Neural progenitor cell (in vitro differentiated cells): Measurements from ENCODE around the gene VPS50. TPM values are rescaled to one million over a fixed set of nuclear protein-coding genes. Genes with fewer than 3 reads are reported as not detected.
A peak's percentile ranks its signal among the peaks of the same experiment; 100 is the strongest.

ENCODE experiments used
- DNase-seq: peaks from one replicate; pipeline ENCODE4 v3.0.0-alpha.2; 2016; ENCODE audit warnings: low spot score
- H2AFZ ChIP-seq: fragments of 200-600 bp; sonication (generic); replicated peaks from 2 replicates; pipeline ENCODE4 v1.6.1; 2016; ENCODE audit warnings: antibody characterized with exemption
- H3F3A ChIP-seq: fragments of 200-600 bp; sonication (generic); 2 replicates; pipeline ENCODE4 v1.6.1; 2016; ENCODE audit warnings: antibody characterized with exemption, low read depth
- H3K27ac ChIP-seq: fragments of 200-600 bp; sonication (generic); 2 replicates; pipeline ENCODE4 v1.5.1; 2016; ENCODE audit warnings: mild to moderate bottlenecking
- H3K27me3 ChIP-seq: fragments of 200-600 bp; sonication (generic); 2 replicates; pipeline ENCODE4 v1.6.1; 2016; ENCODE audit warnings: mild to moderate bottlenecking, moderate library complexity
- H3K36me3 ChIP-seq: fragments of 200-600 bp; sonication (generic); 2 replicates; pipeline ENCODE4 v1.5.1; 2016
- H3K4me1 ChIP-seq: fragments of 200-600 bp; sonication (generic); 2 replicates; pipeline ENCODE4 v1.6.1; 2016; ENCODE audit warnings: mixed run types
- H3K4me2 ChIP-seq: fragments of 200-600 bp; sonication (generic); 2 replicates; pipeline ENCODE4 v1.6.1; 2016
- H3K4me3 ChIP-seq: fragments of 200-600 bp; sonication (generic); 2 replicates; pipeline ENCODE4 v1.5.1; 2016
- H3K79me2 ChIP-seq: fragments of 200-600 bp; sonication (generic); 2 replicates; pipeline ENCODE4 v1.6.1; 2016; ENCODE audit warnings: low read depth
- H3K9ac ChIP-seq: fragments of 200-600 bp; sonication (generic); 2 replicates; pipeline ENCODE4 v1.6.1; 2016
- H3K9me3 ChIP-seq: fragments of 200-600 bp; sonication (generic); 2 replicates; pipeline ENCODE4 v1.5.1; 2016; ENCODE audit warnings: low read depth
- H4K20me1 ChIP-seq: fragments of 200-600 bp; sonication (generic); 2 replicates; pipeline ENCODE4 v1.6.1; 2016; ENCODE audit warnings: low read depth
- H3K27ac Mint-ChIP-seq: 3 replicates; pipeline ENCODE4 v1.8.0; 2021; ENCODE audit warnings: mixed read lengths
- H3K27me3 Mint-ChIP-seq: 2 replicates; pipeline ENCODE4 v1.8.0; 2022; ENCODE audit warnings: low read depth, mild to moderate bottlenecking, inconsistent platforms, moderate library complexity, mixed read lengths; ENCODE audit not compliant: insufficient read depth
- H3K36me3 Mint-ChIP-seq: 3 replicates; pipeline ENCODE4 v1.8.0; 2021; ENCODE audit warnings: mixed read lengths
- H3K4me1 Mint-ChIP-seq: 3 replicates; pipeline ENCODE4 v1.8.0; 2021; ENCODE audit warnings: mixed read lengths
- H3K4me3 Mint-ChIP-seq: 3 replicates; pipeline ENCODE4 v1.8.0; 2021; ENCODE audit warnings: mild to moderate bottlenecking, moderate library complexity, mixed read lengths
- H3K9me3 Mint-ChIP-seq: 3 replicates; pipeline ENCODE4 v1.8.0; 2020; ENCODE audit warnings: mixed read lengths
- EZH2 ChIP-seq: fragments of 200-600 bp; sonication (generic); IDR thresholded peaks from 2 replicates; pipeline ENCODE4 v1.6.1; 2017; ENCODE audit warnings: antibody characterized with exemption, mild to moderate bottlenecking, moderate library complexity
- EZH2phosphoT487 ChIP-seq: fragments of 200-600 bp; sonication (generic); IDR thresholded peaks from 2 replicates; pipeline ENCODE4 v1.6.1; 2017; ENCODE audit warnings: antibody characterized with exemption
- total RNA-seq: library from RNA; depleted of rRNA; stranded (reverse); fragments of >200 nt; gene quantifications from 2 replicates; pipeline ENCODE4 v1.2.3, GENCODE V29; 2015; ENCODE audit warnings: low replicate concordance
- TF ChIP-seq, protein P1 (sequence below): fragments of 200-600 bp; sonication (generic); IDR thresholded peaks from 2 replicates; pipeline ENCODE4 v1.5.1; 2017; ENCODE audit warnings: antibody characterized with exemption, mild to moderate bottlenecking

Gene VPS50
- total RNA-seq, 1 donor from 2014 or later: 26.5 TPM

DNA sequence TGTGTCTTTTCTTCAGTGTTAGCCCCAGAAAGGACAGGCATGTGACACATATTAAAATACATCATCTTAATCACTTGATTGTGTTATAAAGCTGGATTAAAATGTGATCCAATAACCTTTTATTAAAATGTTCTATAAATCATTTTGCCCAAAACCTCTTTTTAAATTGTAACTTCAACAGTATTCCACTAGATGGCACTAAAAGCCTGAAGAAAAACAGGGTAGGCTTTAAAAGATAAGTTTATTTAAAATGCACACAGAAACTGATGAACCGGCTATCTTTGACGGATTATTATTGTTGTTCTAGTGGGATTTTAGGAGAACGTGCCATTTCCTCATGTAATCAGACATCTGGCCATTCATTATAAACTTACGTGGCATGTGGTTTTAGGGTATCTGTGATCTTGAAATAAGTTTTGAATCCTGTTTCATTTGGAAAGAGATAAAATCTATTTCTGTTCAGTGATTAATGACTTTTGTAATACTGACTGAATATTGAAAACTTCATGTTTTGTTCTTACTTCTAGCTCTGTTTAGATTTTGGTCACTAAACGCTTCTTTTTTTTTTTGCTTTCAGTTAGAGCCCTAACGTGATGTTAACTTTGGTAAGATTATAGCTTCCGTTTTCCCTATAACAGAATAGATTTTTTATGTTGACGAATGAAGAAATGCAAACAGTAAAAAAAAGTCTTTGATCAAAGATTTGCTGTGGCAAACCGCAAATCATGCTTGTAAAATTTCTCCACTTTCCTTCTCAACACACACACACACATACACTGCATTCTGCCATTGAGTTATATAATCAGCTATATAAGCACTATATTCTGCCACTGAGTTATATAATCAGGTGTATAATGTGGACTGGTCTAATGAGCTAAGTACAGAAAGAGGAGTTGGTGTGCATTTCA is 13.6 kb downstream of the VPS50 start:
- DNase-seq: peak; percentile 2
- no peaks in the 10 kb centered on the region for H3K27me3 Mint-ChIP-seq
- Histone ChIP-seq H3F3A (no peaks in the 10 kb centered on the region), H3K79me2 (no peaks in the 10 kb centered on the region), H2AFZ (no peak overlapping the region), H3K9ac (no peak overlapping the region), H3K27me3 (no peaks in the 10 kb centered on the region), H3K27ac (no peak overlapping the region), H3K9me3 (no peaks in the 10 kb centered on the region), H3K4me1 (no peaks in the 10 kb centered on the region), H3K36me3 (no peaks in the 10 kb centered on the region), H3K4me2 (no peak overlapping the region), H4K20me1 (no peaks in the 10 kb centered on the region), H3K4me3 (no peak overlapping the region)
- H3K9me3 Mint-ChIP-seq: no peaks in the 10 kb centered on the region
- no peak for TF ChIP-seq EZH2phosphoT487
- TF ChIP-seq, protein P1, sequence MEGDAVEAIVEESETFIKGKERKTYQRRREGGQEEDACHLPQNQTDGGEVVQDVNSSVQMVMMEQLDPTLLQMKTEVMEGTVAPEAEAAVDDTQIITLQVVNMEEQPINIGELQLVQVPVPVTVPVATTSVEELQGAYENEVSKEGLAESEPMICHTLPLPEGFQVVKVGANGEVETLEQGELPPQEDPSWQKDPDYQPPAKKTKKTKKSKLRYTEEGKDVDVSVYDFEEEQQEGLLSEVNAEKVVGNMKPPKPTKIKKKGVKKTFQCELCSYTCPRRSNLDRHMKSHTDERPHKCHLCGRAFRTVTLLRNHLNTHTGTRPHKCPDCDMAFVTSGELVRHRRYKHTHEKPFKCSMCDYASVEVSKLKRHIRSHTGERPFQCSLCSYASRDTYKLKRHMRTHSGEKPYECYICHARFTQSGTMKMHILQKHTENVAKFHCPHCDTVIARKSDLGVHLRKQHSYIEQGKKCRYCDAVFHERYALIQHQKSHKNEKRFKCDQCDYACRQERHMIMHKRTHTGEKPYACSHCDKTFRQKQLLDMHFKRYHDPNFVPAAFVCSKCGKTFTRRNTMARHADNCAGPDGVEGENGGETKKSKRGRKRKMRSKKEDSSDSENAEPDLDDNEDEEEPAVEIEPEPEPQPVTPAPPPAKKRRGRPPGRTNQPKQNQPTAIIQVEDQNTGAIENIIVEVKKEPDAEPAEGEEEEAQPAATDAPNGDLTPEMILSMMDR: peak; percentile 79
- no peak for TF ChIP-seq EZH2
- H3K36me3 Mint-ChIP-seq: no peaks in the 10 kb centered on the region
- no peaks in the 10 kb centered on the region for H3K4me1 Mint-ChIP-seq
- no peak overlapping the region for H3K4me3 Mint-ChIP-seq
- no peak overlapping the region for H3K27ac Mint-ChIP-seq

- Mint-ChIP-seq H3K4me3 (no peak overlapping the region), H3K27me3 (no peaks in the 10 kb centered on the region), H3K4me1 (no peaks in the 10 kb centered on the region), H3K27ac (no peak overlapping the region), H3K9me3 (no peaks in the 10 kb centered on the region), H3K36me3 (no peaks in the 10 kb centered on the region)
- Histone ChIP-seq H3K27me3 (no peaks in the 10 kb centered on the region), H2AFZ (no peak overlapping the region), H3K9me3 (no peaks in the 10 kb centered on the region), H3K79me2 (no peaks in the 10 kb centered on the region), H3K4me1 (no peaks in the 10 kb centered on the region), H3K36me3 (no peaks in the 10 kb centered on the region), H3K4me3 (no peak overlapping the region), H3K27ac (no peak overlapping the region), H4K20me1 (no peaks in the 10 kb centered on the region), H3F3A (no peaks in the 10 kb centered on the region), H3K4me2 (no peak overlapping the region), H3K9ac (no peak overlapping the region)
- peak; percentile 49 for DNase-seq
- TF ChIP-seq, protein P1: no peak
- TF ChIP-seq EZH2phosphoT487: no peak
- no peak for TF ChIP-seq EZH2
Measured at GRCh38 chr7:93249491-93250148, 17.5 kb downstream of the VPS50 start.

GRCh38 chr7:93258661-93259060 is 26.5 kb downstream of the VPS50 start:
- Mint-ChIP-seq H3K27me3 (no peaks in the 10 kb centered on the region), H3K4me3 (no peak overlapping the region), H3K9me3 (no peaks in the 10 kb centered on the region), H3K4me1 (no peaks in the 10 kb centered on the region), H3K36me3 (no peaks in the 10 kb centered on the region), H3K27ac (no peak overlapping the region)
- Histone ChIP-seq H3K9ac (no peak overlapping the region), H2AFZ (no peak overlapping the region), H3K27ac (no peak overlapping the region), H3K27me3 (no peaks in the 10 kb centered on the region), H3K4me2 (no peak overlapping the region), H3K9me3 (no peaks in the 10 kb centered on the region), H3K4me1 (no peaks in the 10 kb centered on the region), H3K36me3 (no peaks in the 10 kb centered on the region), H3K4me3 (no peak overlapping the region), H4K20me1 (no peaks in the 10 kb centered on the region), H3K79me2 (no peaks in the 10 kb centered on the region), H3F3A (no peaks in the 10 kb centered on the region)
- TF ChIP-seq EZH2phosphoT487 (no peak), EZH2 (no peak)
- TF ChIP-seq, protein P1: no peak
- DNase-seq: no peak
